IMR-90 (cell line): ENCODE data around the gene H6PD. TPM values are rescaled to one million over a fixed set of nuclear protein-coding genes. Genes with fewer than 3 reads are reported as not detected.

Source experiments
- ATAC-seq: fragments of 200-7000 bp; cut with Tn5 transposase; 2 replicates; pipeline ENCODE4 v1.9.1; 2020; ENCODE audit warnings: low read depth, mild to moderate bottlenecking, moderate library complexity
- BruUV-seq: library from RNA; stranded (reverse); fragments of 400-500 nt; replicated peaks from 2 replicates; lab custom pipeline; 2021; lab: Mats Ljungman, UMichigan
- CTCF ChIA-PET: fragments of 300-600 bp; formaldehyde crosslinking; extraction: SDS; loops from one replicate; lab custom pipeline; 2021; ENCODE audit warnings: antibody characterized with exemption; lab: Yijun Ruan, JAX
- POLR2A ChIA-PET: fragments of 300-600 bp; sonication (Branson Sonifier 250); formaldehyde crosslinking; loops from one replicate; lab custom pipeline; 2022; ENCODE audit warnings: antibody characterized with exemption; ENCODE audit not compliant: unreplicated experiment; lab: Charles Lee
- DNase-seq: peaks from one replicate; pipeline ENCODE4 v3.0.0; 2013
- H2AFZ ChIP-seq: replicated peaks from 2 replicates; pipeline ENCODE3; 2013; ENCODE audit warnings: low read length, mild to moderate bottlenecking; ENCODE audit not compliant: poor library complexity
- H2AK5ac ChIP-seq: 2 replicates; pipeline ENCODE4 v1.6.1; 2013; ENCODE audit warnings: low read depth, low read length, inconsistent platforms
- H2AK9ac ChIP-seq: replicated peaks from 2 replicates; pipeline ENCODE3; 2013; ENCODE audit warnings: mild to moderate bottlenecking, low read depth, low read length, moderate library complexity; ENCODE audit not compliant: poor library complexity
- H2BK120ac ChIP-seq: 2 replicates; pipeline ENCODE4 v1.6.1; 2013; ENCODE audit warnings: low read depth, low read length, inconsistent platforms
- H2BK15ac ChIP-seq: 3 replicates; pipeline ENCODE4 v1.6.1; 2013; ENCODE audit warnings: low read depth, low read length, inconsistent platforms
- H2BK20ac ChIP-seq: 2 replicates; pipeline ENCODE4 v1.6.1; 2013; ENCODE audit warnings: low read depth, mild to moderate bottlenecking, inconsistent platforms, low read length, moderate library complexity
- H2BK5ac ChIP-seq: 2 replicates; pipeline ENCODE4 v1.6.1; 2013; ENCODE audit warnings: mild to moderate bottlenecking, low read depth, low read length, inconsistent platforms; ENCODE audit not compliant: poor library complexity, severe bottlenecking
- H3K14ac ChIP-seq: replicated peaks from 2 replicates; pipeline ENCODE4 v1.6.1; 2013; ENCODE audit warnings: low read depth, low read length, inconsistent platforms
- H3K18ac ChIP-seq: 2 replicates; pipeline ENCODE4 v1.6.1; 2013; ENCODE audit warnings: low read depth, low read length, control low read depth
- H3K23ac ChIP-seq: 2 replicates; pipeline ENCODE4 v1.6.1; 2013; ENCODE audit warnings: low read depth, low read length, inconsistent platforms
- H3K27ac ChIP-seq: 2 replicates; pipeline ENCODE4 v1.5.1; 2013; ENCODE audit warnings: mild to moderate bottlenecking, control low read depth, low read length; ENCODE audit not compliant: insufficient read depth
- H3K27me3 ChIP-seq: 2 replicates; pipeline ENCODE4 v1.6.1; 2013; ENCODE audit warnings: low read length; ENCODE audit not compliant: control insufficient read depth, insufficient read depth
- H3K36me3 ChIP-seq: 2 replicates; pipeline ENCODE4 v1.6.1; 2013; ENCODE audit warnings: low read length, mixed read lengths; ENCODE audit not compliant: control insufficient read depth, insufficient read depth
- H3K4ac ChIP-seq: 2 replicates; pipeline ENCODE4 v1.6.1; 2013; ENCODE audit warnings: low read depth, low read length, inconsistent platforms
- H3K4me1 ChIP-seq: 2 replicates; pipeline ENCODE4 v1.6.1; 2013; ENCODE audit warnings: low read length, mixed read lengths; ENCODE audit not compliant: control insufficient read depth, insufficient read depth
- H3K4me2 ChIP-seq: 2 replicates; pipeline ENCODE4 v1.6.1; 2013; ENCODE audit warnings: low read depth, mild to moderate bottlenecking, control low read depth, low read length, moderate library complexity
- H3K4me3 ChIP-seq: 2 replicates; pipeline ENCODE4 v1.5.1; 2013; ENCODE audit warnings: low read depth, mild to moderate bottlenecking, control low read depth, low read length, moderate library complexity; ENCODE audit not compliant: insufficient read depth
- H3K56ac ChIP-seq: 2 replicates; pipeline ENCODE4 v1.6.1; 2013; ENCODE audit warnings: low read length, inconsistent platforms; ENCODE audit not compliant: insufficient read depth; ENCODE audit errors: extremely low read depth
- H3K79me1 ChIP-seq, 2 experiments: 2 replicates each; pipeline ENCODE4 v1.6.1; 2013; ENCODE audit warnings: low read length in 2 of 2, inconsistent platforms in 1 of 2, low read depth in 1 of 2
- H3K9ac ChIP-seq: 2 replicates; pipeline ENCODE4 v1.6.1; 2013; ENCODE audit warnings: low read depth, low read length, control low read depth
- H3K9me1 ChIP-seq: 2 replicates; pipeline ENCODE4 v1.6.1; 2013; ENCODE audit warnings: low read length, inconsistent platforms; ENCODE audit not compliant: insufficient read depth
- H3K9me3 ChIP-seq: 2 replicates; pipeline ENCODE4 v1.6.1; 2013; ENCODE audit warnings: low read length; ENCODE audit not compliant: control insufficient read depth, insufficient read depth
- H4K20me1 ChIP-seq: 2 replicates; pipeline ENCODE4 v1.6.1; 2013; ENCODE audit warnings: low read length, inconsistent platforms; ENCODE audit not compliant: insufficient read depth
- H4K5ac ChIP-seq: 2 replicates; pipeline ENCODE4 v1.6.1; 2013; ENCODE audit warnings: mild to moderate bottlenecking, low read depth, low read length, control low read depth
- H4K8ac ChIP-seq, 2 experiments: 2 replicates each; pipeline ENCODE4 v1.6.1; 2013; ENCODE audit warnings: low read depth in 2 of 2, low read length in 2 of 2, control low read depth in 1 of 2, inconsistent platforms in 1 of 2
- H4K91ac ChIP-seq: 2 replicates; pipeline ENCODE4 v1.6.1; 2013; ENCODE audit warnings: low read depth, low read length, inconsistent platforms; ENCODE audit not compliant: insufficient read depth
- BHLHE40 ChIP-seq: fragments of 150-350 bp; IDR thresholded peaks from 2 replicates; pipeline ENCODE4 v1.6.1; 2016; ENCODE audit warnings: mild to moderate bottlenecking, low read depth, low read length
- CEBPB ChIP-seq: IDR thresholded peaks from 2 replicates; pipeline ENCODE4 v1.6.1; 2012; ENCODE audit warnings: low read depth, low read length, improper control_type of control experiment
- CHD1 ChIP-seq: IDR thresholded peaks from 2 replicates; pipeline ENCODE4 v1.6.1; 2012; ENCODE audit warnings: low read depth, low read length, improper control_type of control experiment
- FOS ChIP-seq: fragments of 150-350 bp; IDR thresholded peaks from 2 replicates; pipeline ENCODE4 v1.6.1; 2016; ENCODE audit warnings: low read depth, low read length
- MAFK ChIP-seq: IDR thresholded peaks from 2 replicates; pipeline ENCODE4 v1.6.1; 2012; ENCODE audit warnings: low read depth, low read length, improper control_type of control experiment
- MAZ ChIP-seq: IDR thresholded peaks from 2 replicates; pipeline ENCODE4 v1.6.1; 2012; ENCODE audit warnings: low read depth, mild to moderate bottlenecking, low read length, improper control_type of control experiment, moderate library complexity, borderline replicate concordance
- MXI1 ChIP-seq: IDR thresholded peaks from 2 replicates; pipeline ENCODE4 v1.6.1; 2012; ENCODE audit warnings: low read depth, mild to moderate bottlenecking, low read length, moderate library complexity, borderline replicate concordance
- NFE2L2 ChIP-seq: fragments of 150-350 bp; IDR thresholded peaks from 2 replicates; pipeline ENCODE4 v1.6.1; 2016; ENCODE audit warnings: low read depth, mild to moderate bottlenecking, low read length
- POLR2A ChIP-seq: IDR thresholded peaks from 2 replicates; pipeline ENCODE4 v1.6.1; 2012; ENCODE audit warnings: mild to moderate bottlenecking, low read depth, low read length
- RAD21 ChIP-seq: IDR thresholded peaks from 2 replicates; pipeline ENCODE4 v1.6.1; 2012; ENCODE audit warnings: low read length, improper control_type of control experiment
- RCOR1 ChIP-seq: IDR thresholded peaks from 2 replicates; pipeline ENCODE4 v1.6.1; 2012; ENCODE audit warnings: mild to moderate bottlenecking, low read length, improper control_type of control experiment; ENCODE audit not compliant: insufficient replicate concordance
- RFX5 ChIP-seq: IDR thresholded peaks from 2 replicates; pipeline ENCODE4 v1.8.0; 2012; ENCODE audit warnings: low read depth, mild to moderate bottlenecking, low read length, moderate library complexity
- SMC3 ChIP-seq: fragments of 150-350 bp; IDR thresholded peaks from 2 replicates; pipeline ENCODE4 v1.6.1; 2016; ENCODE audit warnings: low read depth, mild to moderate bottlenecking, antibody characterized with exemption, low read length, moderate library complexity
- WGBS, 2 experiments: methylation state at CpG; one replicate each; pipeline versions ENCODE4 v1.1.5 to v1.1.7; 2013; ENCODE audit warnings: missing lambda C conversion rate in 2 of 2; ENCODE audit not compliant: insufficient read length in 1 of 2; ENCODE audit errors: extremely low coverage in 2 of 2; 5-methylcytosine and 5-hydroxymethylcytosine counted together
- dilution Hi-C: fragments of 300-500 bp; cut with HindIII; formaldehyde crosslinking; loops from one replicate; pipeline ENCODE4 v1.14.3; 2018; ENCODE audit warnings: low sequenced_read_pairs; ENCODE audit not compliant: unreplicated experiment
- in situ Hi-C: fragments of 300-500 bp; cut with MboI; formaldehyde crosslinking; loops from 3 replicates; pipeline ENCODE4 v1.14.3; 2019; ENCODE audit warnings: low sequenced_read_pairs, inconsistent platforms, mixed read lengths
- intact Hi-C: fragments of 100-400 bp; cut with micrococcal nuclease; formaldehyde crosslinking; loops from 2 replicates; pipeline ENCODE4 v1.10.0; 2022
- polyA plus RNA-seq, 3 experiments: library from polyadenylated mRNA; depleted of rRNA; stranded (reverse); fragments of >200 nt; gene quantifications; 2 replicates each; pipeline ENCODE4 v1.2.3, GENCODE V29; 2012; ENCODE audit warnings: low replicate concordance in 1 of 3
- total RNA-seq: library from RNA; depleted of rRNA; stranded (reverse); fragments of >200 nt; gene quantifications from 2 replicates; pipeline ENCODE4 v1.2.3, GENCODE V29; 2012
- TF ChIP-seq, protein P1 (sequence below): fragments of 150-350 bp; IDR thresholded peaks from 2 replicates; pipeline ENCODE4 v1.6.1; 2016; ENCODE audit warnings: low read depth, mild to moderate bottlenecking, low read length, moderate library complexity, borderline replicate concordance
- TF ChIP-seq, protein P2 (sequence below): conservative IDR thresholded peaks from 2 replicates; pipeline ENCODE4 v1.5.1; 2012; ENCODE audit warnings: mild to moderate bottlenecking, low read depth, low read length, improper control_type of control experiment
- TF ChIP-seq, protein P3 (sequence below): fragments of 150-350 bp; IDR thresholded peaks from 2 replicates; pipeline ENCODE4 v1.6.1; 2017; ENCODE audit warnings: mild to moderate bottlenecking, antibody characterized with exemption, low read length, low read depth

H6PD gene
- total and polyA plus RNA-seq, 2 of the 4 experiments (the other 2 are of a cell fraction) = 9.3 to 22.1 TPM

DNA sequence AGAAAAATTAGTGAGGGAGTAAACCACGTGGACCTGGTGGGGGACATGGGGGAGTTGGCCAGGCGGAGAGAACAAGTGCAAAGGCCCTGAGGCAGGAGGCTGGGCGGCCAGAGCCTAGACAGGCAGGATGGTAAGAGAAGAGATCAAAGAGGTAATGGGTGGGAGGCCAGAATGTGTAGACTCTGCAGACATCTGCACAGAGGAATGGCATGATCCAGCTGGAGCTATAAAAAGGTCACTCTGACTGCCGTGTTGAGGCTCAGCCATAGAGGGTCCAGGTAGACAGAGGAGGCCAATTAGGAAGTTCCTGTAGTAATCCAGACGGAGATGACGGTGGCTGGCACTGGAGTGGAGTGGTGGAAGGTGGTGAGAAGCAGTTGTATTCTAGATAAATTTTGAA is 3.6 kb downstream of the H6PD start:
- intact Hi-C loops = loop anchor here (5.0 kb wide), 1 partner anchor 36 kb away; no protein-coding TSS in a partner anchor
- Histone ChIP-seq H3K36me3 (peaks cover 6% of the 10 kb centered on the region; the same call in 1 of the 2 replicates), H3K4ac (no peak overlapping the region), H2BK20ac (no peak overlapping the region), H3K4me2 (no peak overlapping the region), H2AK9ac (no peak overlapping the region), H3K9ac (no peak overlapping the region), H4K5ac (no peak overlapping the region), H3K27me3 (no peaks in the 10 kb centered on the region), H3K9me1 (peaks cover 22% of the 10 kb centered on the region), H4K20me1 (no peaks in the 10 kb centered on the region), H2AK5ac (0 out of 2 replicates have a peak overlapping the region, but pooled peaks have one; percentile 11), H2BK5ac (no peak overlapping the region), H4K8ac (no peak overlapping the region), H3K9me3 (no peaks in the 10 kb centered on the region), H2BK15ac (no peak overlapping the region), H3K79me1 (peaks cover 26 to 75% of the 10 kb centered on the region in 2 experiments), H3K18ac (no peak overlapping the region), H3K4me3 (no peak overlapping the region), H3K4me1 (peaks cover 31% of the 10 kb centered on the region), H3K23ac (no peak overlapping the region), H2BK120ac (no peak overlapping the region), H4K91ac (no peak overlapping the region), H3K14ac (no peak overlapping the region), H2AFZ (no peak overlapping the region), H3K56ac (no peak overlapping the region), H3K27ac (no peak overlapping the region)
- TF ChIP-seq MAZ (no peak), CHD1 (no peak), RFX5 (no peak), BHLHE40 (no peak), MXI1 (no peak), RCOR1 (no peak), POLR2A (no peak), MAFK (no peak), RAD21 (no peak), NFE2L2 (no peak), FOS (no peak), SMC3 (no peak), CEBPB (no peak)
- TF ChIP-seq, protein P1, sequence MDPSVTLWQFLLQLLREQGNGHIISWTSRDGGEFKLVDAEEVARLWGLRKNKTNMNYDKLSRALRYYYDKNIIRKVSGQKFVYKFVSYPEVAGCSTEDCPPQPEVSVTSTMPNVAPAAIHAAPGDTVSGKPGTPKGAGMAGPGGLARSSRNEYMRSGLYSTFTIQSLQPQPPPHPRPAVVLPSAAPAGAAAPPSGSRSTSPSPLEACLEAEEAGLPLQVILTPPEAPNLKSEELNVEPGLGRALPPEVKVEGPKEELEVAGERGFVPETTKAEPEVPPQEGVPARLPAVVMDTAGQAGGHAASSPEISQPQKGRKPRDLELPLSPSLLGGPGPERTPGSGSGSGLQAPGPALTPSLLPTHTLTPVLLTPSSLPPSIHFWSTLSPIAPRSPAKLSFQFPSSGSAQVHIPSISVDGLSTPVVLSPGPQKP = no peak
- TF ChIP-seq, protein P2, sequence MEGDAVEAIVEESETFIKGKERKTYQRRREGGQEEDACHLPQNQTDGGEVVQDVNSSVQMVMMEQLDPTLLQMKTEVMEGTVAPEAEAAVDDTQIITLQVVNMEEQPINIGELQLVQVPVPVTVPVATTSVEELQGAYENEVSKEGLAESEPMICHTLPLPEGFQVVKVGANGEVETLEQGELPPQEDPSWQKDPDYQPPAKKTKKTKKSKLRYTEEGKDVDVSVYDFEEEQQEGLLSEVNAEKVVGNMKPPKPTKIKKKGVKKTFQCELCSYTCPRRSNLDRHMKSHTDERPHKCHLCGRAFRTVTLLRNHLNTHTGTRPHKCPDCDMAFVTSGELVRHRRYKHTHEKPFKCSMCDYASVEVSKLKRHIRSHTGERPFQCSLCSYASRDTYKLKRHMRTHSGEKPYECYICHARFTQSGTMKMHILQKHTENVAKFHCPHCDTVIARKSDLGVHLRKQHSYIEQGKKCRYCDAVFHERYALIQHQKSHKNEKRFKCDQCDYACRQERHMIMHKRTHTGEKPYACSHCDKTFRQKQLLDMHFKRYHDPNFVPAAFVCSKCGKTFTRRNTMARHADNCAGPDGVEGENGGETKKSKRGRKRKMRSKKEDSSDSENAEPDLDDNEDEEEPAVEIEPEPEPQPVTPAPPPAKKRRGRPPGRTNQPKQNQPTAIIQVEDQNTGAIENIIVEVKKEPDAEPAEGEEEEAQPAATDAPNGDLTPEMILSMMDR = no peak
- TF ChIP-seq, protein P3, sequence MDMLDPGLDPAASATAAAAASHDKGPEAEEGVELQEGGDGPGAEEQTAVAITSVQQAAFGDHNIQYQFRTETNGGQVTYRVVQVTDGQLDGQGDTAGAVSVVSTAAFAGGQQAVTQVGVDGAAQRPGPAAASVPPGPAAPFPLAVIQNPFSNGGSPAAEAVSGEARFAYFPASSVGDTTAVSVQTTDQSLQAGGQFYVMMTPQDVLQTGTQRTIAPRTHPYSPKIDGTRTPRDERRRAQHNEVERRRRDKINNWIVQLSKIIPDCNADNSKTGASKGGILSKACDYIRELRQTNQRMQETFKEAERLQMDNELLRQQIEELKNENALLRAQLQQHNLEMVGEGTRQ = no peak
- ChIA-PET CTCF (interaction anchor here (0.7 to 1.8 kb wide), 2 partner anchors 11 to 12 kb away, joined by 3 to 4 read pairs; no protein-coding TSS in a partner anchor), POLR2A (interaction anchor here (0.6 kb wide), 1 partner anchor 131 kb away, joined by 3 read pairs; no protein-coding TSS in a partner anchor)
- DNase-seq (no peak), ATAC-seq (no peak)
- 87% methylated on average over 6 of the region's 6 CpGs; no CpG with 5 or more reads in 1 of the 2 experiments for WGBS, 2 experiments
- in situ Hi-C loops = no loop called here
- dilution Hi-C loops = no loop called here
- no TSS peak for BruUV-seq
